Endothelial cell (in vitro differentiated cells): ENCODE results near the gene CFAP65. TPM values are rescaled to one million over a fixed set of nuclear protein-coding genes. Genes with fewer than 3 reads are reported as not detected.

Source experiments
- DNase-seq: peaks from one replicate; pipeline ENCODE4 v3.0.0; 2021; ENCODE audit warnings: low spot score
- H3K27ac Mint-ChIP-seq: one replicate; pipeline ENCODE4 v1.8.0; 2021; ENCODE audit warnings: mixed read lengths, inconsistent platforms; ENCODE audit not compliant: unreplicated experiment
- H3K27me3 Mint-ChIP-seq: one replicate; pipeline ENCODE4 v1.8.0; 2021; ENCODE audit warnings: mild to moderate bottlenecking, moderate library complexity, mixed read lengths, inconsistent platforms; ENCODE audit not compliant: unreplicated experiment
- H3K36me3 Mint-ChIP-seq: one replicate; pipeline ENCODE4 v1.8.0; 2021; ENCODE audit warnings: mild to moderate bottlenecking, low read depth, mixed read lengths, inconsistent platforms; ENCODE audit not compliant: unreplicated experiment
- H3K4me1 Mint-ChIP-seq: one replicate; pipeline ENCODE4 v1.8.0; 2021; ENCODE audit warnings: mild to moderate bottlenecking, mixed read lengths, inconsistent platforms; ENCODE audit not compliant: unreplicated experiment
- H3K4me3 Mint-ChIP-seq: one replicate; pipeline ENCODE4 v1.8.0; 2021; ENCODE audit warnings: mild to moderate bottlenecking, mixed read lengths, inconsistent platforms; ENCODE audit not compliant: unreplicated experiment
- H3K9me3 Mint-ChIP-seq: one replicate; pipeline ENCODE4 v1.8.0; 2021; ENCODE audit warnings: mixed read lengths, inconsistent platforms; ENCODE audit not compliant: unreplicated experiment
- CTCF ChIP-seq: fragments of 200-600 bp; sonication (generic); IDR thresholded peaks from one replicate; pipeline ENCODE4 v1.5.0; 2021; ENCODE audit warnings: antibody characterized with exemption; ENCODE audit not compliant: unreplicated experiment
- total RNA-seq: library from RNA; stranded (reverse); fragmentation: NEBNext Ultra II Directional; extraction: Animal tissue kit (Norgen Biotek cat#: 25700); gene quantifications from one replicate; pipeline ENCODE4 v1.2.1, GENCODE V29; 2021; ENCODE audit not compliant: unreplicated experiment

CFAP65 gene
- total RNA-seq, 1 donor from 2014 or later, result 0.59 TPM

- Mint-ChIP-seq H3K4me1 (peaks cover 4% of the 10 kb centered on the region), H3K9me3 (no peaks in the 10 kb centered on the region), H3K4me3 (peak within 1 kb of the TSS; percentile 56), H3K36me3 (peaks cover 3% of the 10 kb centered on the region), H3K27ac (peak within 1 kb of the TSS; percentile 67), H3K27me3 (peaks cover 30% of the 10 kb centered on the region)
- TF ChIP-seq CTCF, result no peak
- DNase-seq, result peak; percentile 23
Observed at GRCh38 chr2:219060821-219061791, 19.8 kb upstream of the CFAP65 start, which contains the start of gene IHH. Gene IHH (minus strand): TSS chr2:219060921. CDS start chr2:219060467, 454 bp downstream.

DNA sequence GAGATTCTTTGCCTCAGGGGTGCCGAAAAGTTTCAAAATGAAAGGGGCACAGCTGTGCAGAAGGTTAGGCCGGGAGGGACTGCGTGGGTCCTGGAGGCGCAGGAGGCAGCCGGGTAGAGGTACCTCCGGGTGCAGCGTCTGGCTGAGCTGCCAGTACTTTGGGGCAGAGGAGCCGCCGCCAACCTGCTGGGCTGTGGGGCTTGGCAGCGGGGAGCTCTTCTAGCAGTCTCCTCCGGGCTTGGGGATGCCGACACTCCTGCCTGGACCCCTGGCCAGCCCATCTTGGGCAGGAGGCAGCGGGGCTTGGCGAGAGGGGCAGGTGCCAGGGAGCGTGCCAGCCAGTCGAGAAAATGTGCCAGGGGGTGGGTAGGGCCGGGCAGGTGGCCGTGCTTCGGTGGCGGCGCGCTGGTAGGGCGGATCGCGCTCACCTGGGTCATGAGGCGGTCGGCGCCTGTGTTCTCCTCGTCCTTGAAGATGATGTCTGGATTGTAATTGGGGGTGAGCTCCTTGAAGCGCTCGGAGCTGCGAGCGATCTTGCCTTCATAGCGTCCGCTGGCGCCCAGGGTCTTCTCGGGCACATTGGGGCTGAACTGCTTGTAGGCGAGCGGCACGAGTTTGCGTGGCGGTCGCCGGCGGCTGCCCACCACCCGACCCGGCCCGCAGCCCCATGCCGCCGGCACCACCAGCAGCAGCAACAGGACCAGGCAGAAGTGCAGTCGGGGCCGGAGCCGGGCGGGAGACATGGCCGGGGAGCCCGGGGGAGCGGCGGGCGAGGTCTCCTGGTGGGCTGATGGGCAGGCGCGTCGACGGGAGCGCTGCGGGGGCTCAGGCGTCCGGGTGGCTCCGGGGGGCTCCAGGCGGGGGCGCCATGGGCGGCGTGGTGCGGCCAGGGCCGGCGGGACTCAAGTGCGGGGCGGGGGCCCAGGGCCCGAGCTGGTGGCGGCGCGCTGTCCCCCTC lies 18.7 kb upstream of the CFAP65 start:
- H3K4me3 Mint-ChIP-seq, result no peak overlapping the region
- H3K9me3 Mint-ChIP-seq, result no peaks in the 10 kb centered on the region
- peak; percentile 24 for DNase-seq
- H3K27ac Mint-ChIP-seq, result no peak overlapping the region
- peaks cover 4% of the 10 kb centered on the region for H3K4me1 Mint-ChIP-seq
- H3K27me3 Mint-ChIP-seq, result peaks cover 31% of the 10 kb centered on the region
- TF ChIP-seq CTCF, result no peak
- H3K36me3 Mint-ChIP-seq, result peaks cover 3% of the 10 kb centered on the region

DNA sequence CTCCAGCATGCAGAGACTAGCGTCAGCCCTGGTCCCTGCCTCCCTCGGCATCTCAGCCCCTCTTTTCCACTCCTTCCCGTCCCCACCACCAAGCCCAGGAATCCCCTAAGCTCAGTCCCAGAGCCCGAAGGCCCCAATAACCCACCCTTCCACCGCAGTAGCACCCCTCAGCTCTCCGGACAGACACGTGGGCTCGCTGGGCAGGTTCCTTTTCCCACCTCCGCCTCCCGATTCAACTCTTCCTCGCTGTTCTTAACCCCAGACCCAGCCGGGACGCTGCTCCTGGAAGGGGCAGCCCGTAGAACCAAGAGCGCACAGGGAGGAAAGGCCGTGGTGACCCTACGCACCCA lies 18.0 kb upstream of the CFAP65 start:
- Mint-ChIP-seq H3K27me3 (peaks cover 31% of the 10 kb centered on the region), H3K27ac (no peak overlapping the region), H3K4me3 (no peak overlapping the region), H3K36me3 (peaks cover 3% of the 10 kb centered on the region), H3K4me1 (peaks cover 4% of the 10 kb centered on the region), H3K9me3 (no peaks in the 10 kb centered on the region)
- DNase-seq, result no peak
- no peak for TF ChIP-seq CTCF

- H3K36me3 Mint-ChIP-seq, result peaks cover 3% of the 10 kb centered on the region
- no peak for TF ChIP-seq CTCF
- peaks cover 31% of the 10 kb centered on the region for H3K27me3 Mint-ChIP-seq
- H3K4me1 Mint-ChIP-seq, result peaks cover 4% of the 10 kb centered on the region
- DNase-seq, result peak; percentile 11
- H3K27ac Mint-ChIP-seq, result no peak overlapping the region
- no peaks in the 10 kb centered on the region for H3K9me3 Mint-ChIP-seq
- H3K4me3 Mint-ChIP-seq, result no peak overlapping the region
Observed at GRCh38 chr2:219058541-219059374, 17.4 kb upstream of the CFAP65 start.
